Measurements from ENCODE around the gene FAP. TPM values are rescaled to one million over a fixed set of nuclear protein-coding genes. Genes with fewer than 3 reads are reported as not detected.

Gene FAP
- total and polyA plus RNA-seq, 9 of the 15 experiments (the other 6 are each of a cell fraction or from before 2014, with no cell fraction given), result not detected

DNA sequence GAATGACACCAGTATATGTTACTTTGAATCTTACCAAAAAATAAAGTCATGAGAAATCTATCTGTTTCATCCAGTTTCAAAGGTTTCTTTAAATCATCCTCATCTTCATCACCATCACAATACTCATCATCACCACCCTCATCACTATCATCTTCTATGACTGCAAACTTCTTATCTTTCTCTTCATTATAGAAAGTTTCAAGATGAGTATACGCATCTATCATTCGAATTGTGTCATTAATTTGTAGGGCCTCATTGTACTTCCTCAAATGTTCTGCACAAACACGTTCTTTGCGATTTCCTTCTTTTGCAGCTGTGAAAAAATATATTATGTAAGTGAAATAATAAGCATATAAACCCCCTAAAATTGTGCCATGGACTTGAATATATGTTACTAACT lies 34.1 kb upstream of the FAP start:
- Histone ChIP-seq H4K20me1 (replicated peaks; ENCODE audit: control insufficient read depth, insufficient read depth, low read length) (no peaks in the 10 kb centered on the region), H3K27me3 (ENCODE audit: control insufficient read depth in 2 of 2, insufficient read depth in 2 of 2, low read length in 2 of 2) (no peaks in the 10 kb centered on the region), H3K9ac (ENCODE audit: insufficient read depth in 1 of 2, low read depth in 2 of 2, low read length in 2 of 2) (no peak overlapping the region), H3K9me3 (replicated peaks; ENCODE audit: control insufficient read depth, insufficient read depth, low read depth, low read length) (no peaks in the 10 kb centered on the region), H3K4me3 (no peak overlapping the region), H3K4me2 (ENCODE audit: insufficient read depth, low read length) (no peak overlapping the region), H3K36me3 (ENCODE audit: control insufficient read depth, insufficient read depth, low read length) (no peaks in the 10 kb centered on the region), H3K9me1 (ENCODE audit: control insufficient read depth, insufficient read depth, low read length) (no peaks in the 10 kb centered on the region), H3K79me2 (ENCODE audit: control insufficient read depth, insufficient read depth, low read length) (no peaks in the 10 kb centered on the region), H3K27ac (ENCODE audit: extremely low read depth, low read depth, low read length) (no peak overlapping the region), H3K4me1 (replicated peaks in 1 of 2; ENCODE audit: control insufficient read depth in 2 of 2, insufficient read depth in 2 of 2, low read length in 2 of 2) (no peaks in the 10 kb centered on the region), H2AFZ (ENCODE audit: low read depth, low read length) (no peak overlapping the region)
- FAIRE-seq, result no peak
- no peak for ATAC-seq
- CTCF ChIA-PET (ENCODE audit: low intra/inter-chr PET ratio), result no interaction called here
- DNase-seq (ENCODE audit: extremely low read depth in 1 of 4, low spot score in 3 of 4), result no peak
- in situ Hi-C loops (cut with MboI) (no loop called here), intact Hi-C loops (cut with micrococcal nuclease) (no loop called here)
- WGBS (ENCODE audit: insufficient coverage, low coverage, missing lambda C conversion rate), result 0% methylated on average over 4 of the region's 4 CpGs
- TF ChIP-seq FOXA1 (IDR thresholded peaks at IDR 0.05; ENCODE audit: borderline replicate concordance) (no peak), E2F4 (CRISPR knock-in tag; IDR thresholded peaks at IDR 0.05; ENCODE audit: low read depth) (no peak), ZNF830 (CRISPR knock-in tag; IDR thresholded peaks at IDR 0.05) (no peak)
- BruUV-seq (replicated peaks), result no TSS peak
- POLR2A ChIA-PET, result no interaction called here

DNA sequence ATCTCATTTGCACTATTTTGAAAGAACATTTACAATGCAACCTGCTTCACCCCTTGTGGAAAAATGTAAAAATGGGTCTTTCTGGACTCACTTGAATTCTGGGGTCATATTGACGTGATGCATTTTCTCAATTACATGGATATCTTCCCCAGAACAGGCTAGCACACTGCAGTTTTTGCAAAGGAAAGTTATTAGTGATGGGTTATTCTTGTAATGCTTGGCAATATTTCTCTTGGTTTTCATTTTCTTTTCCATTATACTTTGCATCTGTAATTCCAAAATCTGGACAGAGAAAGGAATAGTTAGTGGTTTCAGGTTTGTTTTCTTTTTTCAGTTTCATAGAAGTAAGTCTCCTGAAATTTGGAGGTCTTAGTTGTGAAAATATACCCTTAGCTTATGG lies 24.8 kb upstream of the FAP start:
- no peak overlapping the region for H3K4me2 ChIP-seq (ENCODE audit: insufficient read depth, low read length)
- TF ChIP-seq BMI1 (IDR thresholded peaks at IDR 0.05; ENCODE audit: low read length) (no peak), TARDBP (IDR thresholded peaks at IDR 0.05) (no peak), ZNF407 (IDR thresholded peaks at IDR 0.05; ENCODE audit: low read depth) (no peak), CBX8 (IDR thresholded peaks at IDR 0.05; ENCODE audit: borderline replicate concordance, extremely low read depth, low read depth, low read length, poor library complexity, severe bottlenecking) (no peak)

More for the DNA sequence above, 24.8 kb upstream of the FAP start:
- Histone ChIP-seq H3K27ac (ENCODE audit: extremely low read depth, low read depth, low read length) (no peak overlapping the region), H3K36me3 (ENCODE audit: control insufficient read depth, insufficient read depth, low read length) (no peaks in the 10 kb centered on the region), H3K9me1 (ENCODE audit: control insufficient read depth, insufficient read depth, low read length) (no peaks in the 10 kb centered on the region), H3K27me3 (ENCODE audit: control insufficient read depth in 2 of 2, insufficient read depth in 2 of 2, low read length in 2 of 2) (no peaks in the 10 kb centered on the region), H3K79me2 (ENCODE audit: control insufficient read depth, insufficient read depth, low read length) (no peaks in the 10 kb centered on the region), H3K9me3 (replicated peaks; ENCODE audit: control insufficient read depth, insufficient read depth, low read depth, low read length) (no peaks in the 10 kb centered on the region), H4K20me1 (replicated peaks; ENCODE audit: control insufficient read depth, insufficient read depth, low read length) (no peaks in the 10 kb centered on the region), H3K9ac (ENCODE audit: insufficient read depth in 1 of 2, low read depth in 2 of 2, low read length in 2 of 2) (no peak overlapping the region), H3K4me3 (no peak overlapping the region), H3K4me1 (replicated peaks in 1 of 2; ENCODE audit: control insufficient read depth in 2 of 2, insufficient read depth in 2 of 2, low read length in 2 of 2) (no peaks in the 10 kb centered on the region), H2AFZ (ENCODE audit: low read depth, low read length) (no peak overlapping the region)
- POLR2A ChIA-PET, result no interaction called here
- WGBS (ENCODE audit: insufficient coverage, low coverage, missing lambda C conversion rate), result 0% methylated on average over 1 of the region's 1 CpG
- DNase-seq (ENCODE audit: extremely low read depth in 1 of 4, low spot score in 3 of 4) (no peak), ATAC-seq (no peak), FAIRE-seq (no peak)
- BruUV-seq (replicated peaks), result no TSS peak
- in situ Hi-C loops (cut with MboI) (no loop called here), intact Hi-C loops (cut with micrococcal nuclease) (no loop called here)
- CTCF ChIA-PET (ENCODE audit: low intra/inter-chr PET ratio), result no interaction called here

Measured in K562 (cell line).